ENCODE measurements around the gene FBLN1.

DNA sequence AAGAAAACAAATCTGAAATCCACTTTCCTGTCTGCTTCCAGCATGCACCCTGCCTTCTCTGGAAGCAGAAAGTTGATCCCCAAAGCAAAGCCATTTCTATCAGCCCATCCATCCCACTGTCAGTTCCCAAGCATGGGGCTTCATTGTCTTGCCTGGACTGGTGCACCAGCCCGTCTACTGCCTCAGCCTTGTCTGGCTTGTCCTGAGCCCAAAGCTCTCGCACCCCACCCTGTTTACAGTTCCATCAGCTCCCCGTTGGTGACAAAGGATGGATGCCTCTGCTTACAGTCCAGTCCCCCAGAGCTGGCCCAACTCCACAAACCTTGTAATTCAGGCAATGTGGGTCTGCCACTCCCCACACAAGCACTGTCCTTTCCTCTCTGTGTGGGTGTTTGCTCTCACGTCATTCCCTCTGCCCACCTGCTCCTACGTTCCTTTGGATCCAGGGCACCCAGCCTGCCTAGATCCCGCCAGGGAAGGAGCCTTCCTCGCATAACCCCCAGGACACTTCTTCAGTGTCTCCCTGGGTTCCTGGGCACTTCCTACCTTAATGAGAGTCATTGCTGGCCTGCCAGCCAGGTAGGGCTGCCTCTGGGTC, 38.8 kb downstream of the FBLN1 start:
- TF ChIP-seq ZNF8 (CRISPR knock-in tag; IDR thresholded peaks at IDR 0.05) (no peak), ZNF565 (CRISPR knock-in tag; conservative IDR thresholded peaks at IDR 0.05; ENCODE audit: low read depth) (no peak), TCF4 (CRISPR knock-in tag; IDR thresholded peaks at IDR 0.05; ENCODE audit: borderline replicate concordance) (no peak), ARNTL (CRISPR knock-in tag; IDR thresholded peaks at IDR 0.05; ENCODE audit: borderline replicate concordance, low read depth) (no peak), ZFP30 (CRISPR knock-in tag; IDR thresholded peaks at IDR 0.05) (no peak), ZFP3 (CRISPR knock-in tag; IDR thresholded peaks at IDR 0.05) (no peak)
- TF ChIP-seq, protein P1, sequence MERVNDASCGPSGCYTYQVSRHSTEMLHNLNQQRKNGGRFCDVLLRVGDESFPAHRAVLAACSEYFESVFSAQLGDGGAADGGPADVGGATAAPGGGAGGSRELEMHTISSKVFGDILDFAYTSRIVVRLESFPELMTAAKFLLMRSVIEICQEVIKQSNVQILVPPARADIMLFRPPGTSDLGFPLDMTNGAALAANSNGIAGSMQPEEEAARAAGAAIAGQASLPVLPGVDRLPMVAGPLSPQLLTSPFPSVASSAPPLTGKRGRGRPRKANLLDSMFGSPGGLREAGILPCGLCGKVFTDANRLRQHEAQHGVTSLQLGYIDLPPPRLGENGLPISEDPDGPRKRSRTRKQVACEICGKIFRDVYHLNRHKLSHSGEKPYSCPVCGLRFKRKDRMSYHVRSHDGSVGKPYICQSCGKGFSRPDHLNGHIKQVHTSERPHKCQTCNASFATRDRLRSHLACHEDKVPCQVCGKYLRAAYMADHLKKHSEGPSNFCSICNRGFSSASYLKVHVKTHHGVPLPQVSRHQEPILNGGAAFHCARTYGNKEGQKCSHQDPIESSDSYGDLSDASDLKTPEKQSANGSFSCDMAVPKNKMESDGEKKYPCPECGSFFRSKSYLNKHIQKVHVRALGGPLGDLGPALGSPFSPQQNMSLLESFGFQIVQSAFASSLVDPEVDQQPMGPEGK (CRISPR knock-in tag; IDR thresholded peaks at IDR 0.05; ENCODE audit: borderline replicate concordance): no peak
- TF ChIP-seq, protein P2, sequence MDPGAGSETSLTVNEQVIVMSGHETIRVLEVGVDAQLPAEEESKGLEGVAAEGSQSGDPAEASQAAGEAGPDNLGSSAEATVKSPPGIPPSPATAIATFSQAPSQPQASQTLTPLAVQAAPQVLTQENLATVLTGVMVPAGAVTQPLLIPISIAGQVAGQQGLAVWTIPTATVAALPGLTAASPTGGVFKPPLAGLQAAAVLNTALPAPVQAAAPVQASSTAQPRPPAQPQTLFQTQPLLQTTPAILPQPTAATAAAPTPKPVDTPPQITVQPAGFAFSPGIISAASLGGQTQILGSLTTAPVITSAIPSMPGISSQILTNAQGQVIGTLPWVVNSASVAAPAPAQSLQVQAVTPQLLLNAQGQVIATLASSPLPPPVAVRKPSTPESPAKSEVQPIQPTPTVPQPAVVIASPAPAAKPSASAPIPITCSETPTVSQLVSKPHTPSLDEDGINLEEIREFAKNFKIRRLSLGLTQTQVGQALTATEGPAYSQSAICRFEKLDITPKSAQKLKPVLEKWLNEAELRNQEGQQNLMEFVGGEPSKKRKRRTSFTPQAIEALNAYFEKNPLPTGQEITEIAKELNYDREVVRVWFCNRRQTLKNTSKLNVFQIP (CRISPR knock-in tag; IDR thresholded peaks at IDR 0.05; ENCODE audit: borderline replicate concordance, low read depth): no peak
- TF ChIP-seq, protein P3, sequence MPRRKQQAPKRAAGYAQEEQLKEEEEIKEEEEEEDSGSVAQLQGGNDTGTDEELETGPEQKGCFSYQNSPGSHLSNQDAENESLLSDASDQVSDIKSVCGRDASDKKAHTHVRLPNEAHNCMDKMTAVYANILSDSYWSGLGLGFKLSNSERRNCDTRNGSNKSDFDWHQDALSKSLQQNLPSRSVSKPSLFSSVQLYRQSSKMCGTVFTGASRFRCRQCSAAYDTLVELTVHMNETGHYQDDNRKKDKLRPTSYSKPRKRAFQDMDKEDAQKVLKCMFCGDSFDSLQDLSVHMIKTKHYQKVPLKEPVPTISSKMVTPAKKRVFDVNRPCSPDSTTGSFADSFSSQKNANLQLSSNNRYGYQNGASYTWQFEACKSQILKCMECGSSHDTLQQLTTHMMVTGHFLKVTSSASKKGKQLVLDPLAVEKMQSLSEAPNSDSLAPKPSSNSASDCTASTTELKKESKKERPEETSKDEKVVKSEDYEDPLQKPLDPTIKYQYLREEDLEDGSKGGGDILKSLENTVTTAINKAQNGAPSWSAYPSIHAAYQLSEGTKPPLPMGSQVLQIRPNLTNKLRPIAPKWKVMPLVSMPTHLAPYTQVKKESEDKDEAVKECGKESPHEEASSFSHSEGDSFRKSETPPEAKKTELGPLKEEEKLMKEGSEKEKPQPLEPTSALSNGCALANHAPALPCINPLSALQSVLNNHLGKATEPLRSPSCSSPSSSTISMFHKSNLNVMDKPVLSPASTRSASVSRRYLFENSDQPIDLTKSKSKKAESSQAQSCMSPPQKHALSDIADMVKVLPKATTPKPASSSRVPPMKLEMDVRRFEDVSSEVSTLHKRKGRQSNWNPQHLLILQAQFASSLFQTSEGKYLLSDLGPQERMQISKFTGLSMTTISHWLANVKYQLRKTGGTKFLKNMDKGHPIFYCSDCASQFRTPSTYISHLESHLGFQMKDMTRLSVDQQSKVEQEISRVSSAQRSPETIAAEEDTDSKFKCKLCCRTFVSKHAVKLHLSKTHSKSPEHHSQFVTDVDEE (CRISPR knock-in tag; IDR thresholded peaks at IDR 0.05): no peak
- TF ChIP-seq, protein P4, sequence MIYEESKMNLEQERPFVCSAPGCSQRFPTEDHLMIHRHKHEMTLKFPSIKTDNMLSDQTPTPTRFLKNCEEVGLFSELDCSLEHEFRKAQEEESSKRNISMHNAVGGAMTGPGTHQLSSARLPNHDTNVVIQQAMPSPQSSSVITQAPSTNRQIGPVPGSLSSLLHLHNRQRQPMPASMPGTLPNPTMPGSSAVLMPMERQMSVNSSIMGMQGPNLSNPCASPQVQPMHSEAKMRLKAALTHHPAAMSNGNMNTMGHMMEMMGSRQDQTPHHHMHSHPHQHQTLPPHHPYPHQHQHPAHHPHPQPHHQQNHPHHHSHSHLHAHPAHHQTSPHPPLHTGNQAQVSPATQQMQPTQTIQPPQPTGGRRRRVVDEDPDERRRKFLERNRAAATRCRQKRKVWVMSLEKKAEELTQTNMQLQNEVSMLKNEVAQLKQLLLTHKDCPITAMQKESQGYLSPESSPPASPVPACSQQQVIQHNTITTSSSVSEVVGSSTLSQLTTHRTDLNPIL (CRISPR knock-in tag; IDR thresholded peaks at IDR 0.05; ENCODE audit: low read depth): no peak
